Heart left ventricle (tissue), 16 donors: ENCODE results near the gene TP53I3. TPM values are rescaled to one million over a fixed set of nuclear protein-coding genes. Genes with fewer than 3 reads are reported as not detected.

Experiments
- ATAC-seq, 4 donors: fragments of 200-7000 bp; cut with Tn5 transposase; one replicate each; pipeline ENCODE4 v1.9.1; 2020 to 2022; ENCODE audit warnings: moderate library complexity in 4 of 4, mild to moderate bottlenecking in 3 of 4, moderate number of reproducible peaks in 1 of 4
- DNase-seq, 5 donors: peaks; one replicate each; pipeline ENCODE4 v3.0.0-alpha.2; 2020
- H3K27ac ChIP-seq, 12 donors: fragments of 200-600 bp; sonication (generic) in 4 of 12; one replicate each; pipeline versions ENCODE4 v1.5.0 to v1.8.0; 2016 to 2022; ENCODE audit warnings: mild to moderate bottlenecking in 2 of 12
- H3K27me3 ChIP-seq, 9 donors: fragments of 200-600 bp; sonication (generic) in 2 of 9; one replicate each; pipeline versions ENCODE4 v1.5.1 to v1.8.0; 2016 to 2022; ENCODE audit warnings: mild to moderate bottlenecking in 3 of 9
- H3K36me3 ChIP-seq, 9 donors: fragments of 200-600 bp; sonication (generic) in 2 of 9; one replicate each; pipeline versions ENCODE4 v1.5.0 to v1.8.0; 2018 to 2022; ENCODE audit warnings: mild to moderate bottlenecking in 2 of 9
- H3K4me1 ChIP-seq, 12 donors: fragments of 200-600 bp; sonication (generic) in 4 of 12; one replicate each; pipeline versions ENCODE4 v1.5.0 to v1.8.0; 2016 to 2022; ENCODE audit warnings: mild to moderate bottlenecking in 3 of 12
- H3K4me3 ChIP-seq, 12 donors: fragments of 200-600 bp; sonication (generic) in 4 of 12; one replicate each; pipeline versions ENCODE4 v1.5.0 to v1.8.0; 2017 to 2022; ENCODE audit warnings: mild to moderate bottlenecking in 9 of 12, moderate library complexity in 4 of 12
- H3K9me3 ChIP-seq, 12 donors: fragments of 200-600 bp; sonication (generic) in 4 of 12; one replicate each; pipeline versions ENCODE4 v1.5.0 to v1.8.0; 2016 to 2022; ENCODE audit warnings: mild to moderate bottlenecking in 1 of 12
- CTCF ChIP-seq, 12 donors: fragments of 200-600 bp; sonication (generic) in 4 of 12; IDR thresholded peaks; one replicate each; pipeline versions ENCODE4 v1.5.0 to v1.8.0; 2018 to 2022; ENCODE audit warnings: antibody characterized with exemption in 12 of 12, mild to moderate bottlenecking in 5 of 12
- POLR2A ChIP-seq, 2 donors: fragments of 450-650 bp; IDR thresholded peaks; one replicate each; pipeline ENCODE4 v1.6.1; 2017; ENCODE audit warnings: antibody characterized with exemption in 2 of 2, mild to moderate bottlenecking in 2 of 2, moderate library complexity in 2 of 2
- WGBS, 4 donors: extraction: QIAGEN DNeasy Blood & Tissue Kit in 2 of 4; methylation state at CpG; one replicate each; pipeline versions ENCODE4 v1.1.5 to v1.1.7; 2013 to 2018; 5-methylcytosine and 5-hydroxymethylcytosine counted together
- intact Hi-C, 10 donors: fragments of 100-400 bp; cut with DNase I; formaldehyde crosslinking; loops; one replicate each; pipeline versions ENCODE4 v1.11.1 to v1.14.2; 2022
- polyA plus RNA-seq, 2 donors: library from polyadenylated mRNA; stranded (reverse); fragments of 200-250 nt; gene quantifications; one replicate each; pipeline ENCODE4 v1.2.3, GENCODE V29; 2013
- total RNA-seq, 9 donors: library from RNA; depleted of rRNA in 2 of 9; stranded (reverse); fragments of >200 nt in 2 of 9; fragmentation: NEBNext Ultra II Directional in 3 of 9; extraction: Animal tissue kit (Norgen Biotek cat#: 25700) in 3 of 9; gene quantifications; one replicate each; pipeline versions ENCODE4 v1.1.0 to v1.2.4, GENCODE V29; 2016 to 2023
- donor health status: ischemic (EF 13 %, LVEDD 7.1; RV severe dilation, severe dysfunction).
- donor health status: healthy with polysubstance abuse.
- donor health status: DM: no; HTN: yes; CAD: no.
- donor health status: DM: no; HTN: no; CAD: no.
- donor health status: ischemic (EF 25% LVEDD 6.9; RV normal size, moderate dysfunction).
- donor health status: ischemic (EF 25% LVEDD 5.7; RV mildly dilated, moderate dysfunction).
- donor health status: healthy.
- donor health status: DM: yes; HTN: yes; CAD: no.
- donor health status: ischemic (EF 35%, LVEDD 5.7; RV mildly dilated, moderate dysfunction).
- donor health status: nonischemic (EF 11% LVEDD 7.7; RV severe dilation, severe dysfunction).
- donor health status: DM: yes; HTN: yes; CAD: no.
- donor health status: PGD.
- donor health status: ischemic (EF 29% LVEDD 5.4; RV normal size, mild dysfunction).
- donor health status: nonischemic (EF 23%, LVEDD 6.1; RV moderate dilation, normal function).

Gene TP53I3
- total and polyA plus RNA-seq, 11 donors: 4.7 to 23.3 (median 13.9) TPM

- no peaks in the 10 kb centered on the region for H3K27me3 ChIP-seq
- peak overlapping the region; percentile 42 to 94 (median 87) for H3K27ac ChIP-seq
- ATAC-seq (peak in 2 of 4 donors; percentile 0 to 3), DNase-seq (peak in 1 of 5 donors; percentile 71)
- intact Hi-C loops: loop anchor here in 6 of 10 donors (1.0 to 10.0 kb wide), 6 partner anchors 30 to 252 kb away; partner anchors contain the start of genes ATAD2B (in 5 of the 6) and WDCP (in 1 of the 6)
- H3K4me3 ChIP-seq: peak overlapping the region; percentile 33 to 95 (median 81)
- TF ChIP-seq CTCF (IDR thresholded peaks at IDR 0.05): no peak
- TF ChIP-seq POLR2A (IDR thresholded peaks at IDR 0.05): no peak
- WGBS, 4 donors: 4 to 5% (median 4%) methylated on average over 38 to 41 of the region's 41 CpGs
- peaks cover 0 to 56% (median 45%) of the 10 kb centered on the region in 9 donors for H3K36me3 ChIP-seq
- H3K4me1 ChIP-seq: peaks cover 0 to 28% (median 15%) of the 10 kb centered on the region in 12 donors
- no peaks in the 10 kb centered on the region for H3K9me3 ChIP-seq
These were observed 7.6 kb downstream of the TP53I3 start for GRCh38 chr2:24076849-24077534.

- peaks cover 0 to 56% (median 46%) of the 10 kb centered on the region in 9 donors for H3K36me3 ChIP-seq
- WGBS, 4 donors: 0 to 1% (median 1%) methylated on average over 43 to 64 of the region's 64 CpGs
- TF ChIP-seq CTCF (IDR thresholded peaks at IDR 0.05) (peak in 1 of 12 donors; percentile 6), POLR2A (IDR thresholded peaks at IDR 0.05) (peak in 1 of 2 donors; percentile 61)
- peak; percentile 97 to 98 (median 97) for ATAC-seq
- H3K9me3 ChIP-seq: no peaks in the 10 kb centered on the region
- peak within 1 kb of the TSS; percentile 33 to 95 (median 81) for H3K4me3 ChIP-seq
- intact Hi-C loops: loop anchor here in 6 of 10 donors (1.0 to 10.0 kb wide), 6 partner anchors 29 to 251 kb away; partner anchors contain the start of genes ATAD2B (in 5 of the 6) and WDCP (in 1 of the 6)
- peaks cover 0 to 28% (median 15%) of the 10 kb centered on the region in 12 donors for H3K4me1 ChIP-seq
- H3K27me3 ChIP-seq: no peaks in the 10 kb centered on the region
- H3K27ac ChIP-seq: peak within 1 kb of the TSS; percentile 42 to 94 (median 87)
- peak; percentile 96 to 98 (median 97) for DNase-seq
These were observed 8.5 kb downstream of the TP53I3 start, which contains the start of gene SF3B6 for GRCh38 chr2:24075915-24076848. Gene SF3B6, minus strand, starts transcription at chr2:24076326. Its CDS starts 97 bp downstream, at chr2:24076229.

DNA sequence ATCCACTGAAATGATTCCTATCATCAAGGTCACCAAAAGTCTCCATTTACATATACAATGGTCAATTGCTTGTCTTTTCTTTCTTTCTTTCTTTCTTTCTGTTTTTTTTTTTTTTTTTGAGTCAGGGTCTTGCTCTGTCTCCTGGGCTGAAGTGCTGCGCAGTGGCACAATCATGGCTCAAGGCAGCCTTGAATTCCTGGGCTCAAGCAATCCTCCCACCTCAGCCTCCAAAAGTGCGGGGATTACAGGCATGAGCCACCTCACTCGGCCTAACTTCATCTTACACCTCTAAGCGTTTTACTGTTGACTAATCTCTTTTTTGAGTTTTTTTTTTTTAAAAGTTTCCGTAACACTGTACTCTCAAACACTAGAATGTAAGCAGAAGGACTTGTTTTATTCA is 9.4 kb downstream of the TP53I3 start:
- Histone ChIP-seq H3K9me3 (no peaks in the 10 kb centered on the region), H3K27ac (peak overlapping the region in 5 of 12 donors; percentile 83 to 94 (median 90)), H3K4me3 (peak overlapping the region in 10 of 12 donors; percentile 48 to 95 (median 81)), H3K36me3 (peaks cover 0 to 56% (median 44%) of the 10 kb centered on the region in 9 donors), H3K4me1 (peaks cover 0 to 28% (median 15%) of the 10 kb centered on the region in 12 donors), H3K27me3 (no peaks in the 10 kb centered on the region)
- ATAC-seq (no peak), DNase-seq (no peak)
- 70 to 72% (median 70%) methylated on average over 5 of the region's 5 CpGs for WGBS, 4 donors
- TF ChIP-seq POLR2A (IDR thresholded peaks at IDR 0.05) (no peak), CTCF (IDR thresholded peaks at IDR 0.05) (no peak)
- intact Hi-C loops: loop anchor here in 4 of 10 donors (5.0 to 10.0 kb wide), 3 partner anchors 148 to 250 kb away; partner anchors contain the start of gene ATAD2B (in 3 of the 4)
